B cell (primary cell): Measurements from ENCODE around the gene CDKN3. TPM values are rescaled to one million over a fixed set of nuclear protein-coding genes. Genes with fewer than 3 reads are reported as not detected.
A peak's percentile ranks its signal among the peaks of the same experiment; 100 is the strongest.

Source experiments
- ATAC-seq: fragments of 200-7000 bp; cut with Tn5 transposase; one replicate; pipeline ENCODE4 v1.10.0; 2021; ENCODE audit warnings: low read depth, mild to moderate bottlenecking, moderate number of reproducible peaks, moderate library complexity
- CTCF ChIA-PET: fragments of 350-600 bp; sonication (Branson Sonifier 250); formaldehyde crosslinking; loops from one replicate; lab custom pipeline; 2021; ENCODE audit warnings: antibody characterized with exemption, inconsistent platforms; lab: Charles Lee
- POLR2A ChIA-PET: fragments of 350-600 bp; sonication (Branson Sonifier 250); formaldehyde crosslinking; loops from one replicate; lab custom pipeline; 2021; ENCODE audit warnings: antibody characterized with exemption; lab: Charles Lee
- DNase-seq: peaks from one replicate; pipeline ENCODE4 v3.0.0; 2013
- H2AFZ ChIP-seq: 2 replicates; pipeline ENCODE4 v1.6.1; 2012; ENCODE audit warnings: mild to moderate bottlenecking, low read depth, low read length; ENCODE audit not compliant: insufficient read depth, poor library complexity, severe bottlenecking
- H3K27ac ChIP-seq, 2 donors: 1 replicate in 1 of 2; 2 replicates in 1 of 2; pipeline ENCODE4 v1.5.1; 2012 to 2013; ENCODE audit warnings: low read length in 2 of 2, mild to moderate bottlenecking in 2 of 2, moderate library complexity in 1 of 2
- H3K27me3 ChIP-seq, 4 experiments: fragments of 200-600 bp in 1 of 4; sonication (generic) in 1 of 4; replicated peaks in 1 of 4; 1 replicate in 2 of 4; 2 replicates in 2 of 4; pipeline versions ENCODE4 v1.6.1 to v1.7.0; 2013 to 2016; ENCODE audit warnings: low read length in 3 of 4, mild to moderate bottlenecking in 2 of 4, mixed read lengths in 1 of 4, moderate library complexity in 1 of 4; ENCODE audit not compliant: insufficient read depth in 4 of 4, control insufficient read depth in 3 of 4; ENCODE audit errors: control extremely low read depth in 1 of 4
- H3K36me3 ChIP-seq, 2 experiments: replicated peaks in 1 of 2; 1 replicate in 1 of 2; 2 replicates in 1 of 2; pipeline versions ENCODE4 v1.6.1 to v1.7.1; 2013; ENCODE audit warnings: low read length in 1 of 2; ENCODE audit not compliant: insufficient read depth in 2 of 2, control insufficient read depth in 1 of 2; ENCODE audit errors: control extremely low read depth in 1 of 2, extremely low read depth in 1 of 2
- H3K4me1 ChIP-seq, 2 donors: fragments of 200-600 bp in 1 of 2; sonication (generic) in 1 of 2; 1 replicate in 1 of 2; 2 replicates in 1 of 2; pipeline versions ENCODE4 v1.5.1 to v1.6.1; 2013 to 2017; ENCODE audit warnings: low read length in 2 of 2; ENCODE audit not compliant: control insufficient read depth in 2 of 2, insufficient read depth in 2 of 2
- H3K4me2 ChIP-seq: replicated peaks from 2 replicates; pipeline ENCODE3; 2012; ENCODE audit warnings: mild to moderate bottlenecking, low read depth, low read length; ENCODE audit not compliant: poor library complexity, severe bottlenecking
- H3K4me3 ChIP-seq, 5 experiments: fragments of 200-600 bp in 1 of 5; sonication (generic) in 1 of 5; 1 replicate in 3 of 5; 2 replicates in 2 of 5; pipeline versions ENCODE4 v1.5.1 to v1.7.0; 2011 to 2016; ENCODE audit warnings: low read length in 4 of 5, mild to moderate bottlenecking in 4 of 5, low read depth in 2 of 5, control low read depth in 1 of 5, moderate library complexity in 1 of 5; ENCODE audit not compliant: insufficient read depth in 1 of 5; ENCODE audit errors: control extremely low read depth in 1 of 5, extremely low read depth in 1 of 5
- H3K79me2 ChIP-seq: fragments of 200-600 bp; sonication (generic); one replicate; pipeline ENCODE4 v1.6.0; 2016; ENCODE audit warnings: low read length; ENCODE audit not compliant: control insufficient read depth, insufficient read depth
- H3K9ac ChIP-seq: fragments of 200-600 bp; sonication (generic); 2 replicates; pipeline ENCODE4 v1.6.1; 2017; ENCODE audit warnings: mild to moderate bottlenecking, low read length, moderate library complexity
- H3K9me3 ChIP-seq, 3 donors: one replicate each; pipeline versions ENCODE4 v1.6.1 to v1.7.1; 2013; ENCODE audit warnings: low read length in 2 of 3; ENCODE audit not compliant: control insufficient read depth in 2 of 3, insufficient read depth in 1 of 3; ENCODE audit errors: control extremely low read depth in 1 of 3
- H4K20me1 ChIP-seq: 2 replicates; pipeline ENCODE4 v1.6.0; 2012; ENCODE audit warnings: mild to moderate bottlenecking, low read length; ENCODE audit not compliant: insufficient read depth, control insufficient read depth, poor library complexity, severe bottlenecking
- H3K27ac Mint-ChIP-seq: one replicate; pipeline ENCODE4 v1.8.0; 2021; ENCODE audit warnings: mixed read lengths
- H3K27me3 Mint-ChIP-seq: one replicate; pipeline ENCODE4 v1.8.0; 2021; ENCODE audit warnings: mixed read lengths
- H3K4me1 Mint-ChIP-seq: one replicate; pipeline ENCODE4 v1.8.0; 2021; ENCODE audit warnings: mixed read lengths
- H3K4me3 Mint-ChIP-seq: one replicate; pipeline ENCODE4 v1.8.0; 2021; ENCODE audit warnings: mixed read lengths
- H3K9me3 Mint-ChIP-seq: one replicate; pipeline ENCODE4 v1.8.0; 2022; ENCODE audit warnings: mixed read lengths; ENCODE audit not compliant: insufficient read depth
- CTCF ChIP-seq: fragments of 200-600 bp; IDR thresholded peaks from one replicate; pipeline ENCODE4 v1.8.0; 2022; ENCODE audit warnings: antibody characterized with exemption, mild to moderate bottlenecking
- EZH2 ChIP-seq: IDR thresholded peaks from 2 replicates; pipeline ENCODE4 v1.6.1; 2012; ENCODE audit warnings: borderline replicate concordance, low read depth, mild to moderate bottlenecking, moderate library complexity, low read length; ENCODE audit not compliant: insufficient read depth, poor library complexity, severe bottlenecking
- WGBS: methylation state at CpG from one replicate; pipeline ENCODE4 v1.1.5; 2013; ENCODE audit warnings: missing lambda C conversion rate; ENCODE audit not compliant: insufficient coverage; 5-methylcytosine and 5-hydroxymethylcytosine counted together
- intact Hi-C: fragments of 100-400 bp; cut with micrococcal nuclease; formaldehyde crosslinking; loops from one replicate; pipeline ENCODE4 v1.10.0; 2022
- polyA plus RNA-seq: library from polyadenylated mRNA; depleted of rRNA; stranded (reverse); fragments of >200 nt; gene quantifications from 2 replicates; pipeline ENCODE4 v1.2.3, GENCODE V29; 2012
- total RNA-seq, 2 donors: library from RNA; stranded (reverse); fragments of 120-200 nt in 1 of 2; gene quantifications; 1 replicate in 1 of 2; 2 replicates in 1 of 2; pipeline versions ENCODE4 v1.2.3 to v1.2.4, GENCODE V29; 2013 to 2022

Gene CDKN3
- total and polyA plus RNA-seq, 2 donors (not counting 1 experiment from before 2014, with no cell fraction given): 0.42 to 1.0 TPM

- TF ChIP-seq EZH2 (no peak), CTCF (no peak)
- H3K4me3 ChIP-seq: peak overlapping the region; percentile 51 to 73 (median 62)
- H2AFZ ChIP-seq: peak overlapping the region; percentile 94
- 0% methylated on average over 1 of the region's 5 CpGs for WGBS
- H3K27ac ChIP-seq: peak overlapping the region; percentile 22 to 82
- H3K79me2 ChIP-seq: peaks cover 53% of the 10 kb centered on the region
- no peak for ATAC-seq
- peaks cover 14% of the 10 kb centered on the region for H4K20me1 ChIP-seq
- no peaks in the 10 kb centered on the region for H3K9me3 Mint-ChIP-seq
- peak overlapping the region; percentile 79 for H3K4me2 ChIP-seq
- POLR2A ChIA-PET: interaction anchor here (0.5 kb wide), 1 partner anchor 49 kb away, joined by 7 read pairs; no protein-coding TSS in a partner anchor
- CTCF ChIA-PET: interaction anchor here (1.1 to 1.2 kb wide), 2 partner anchors 48 to 69 kb away, joined by 3 read pairs; partner anchors contain the start of gene CGRRF1
- peaks cover 3% of the 10 kb centered on the region for H3K27me3 Mint-ChIP-seq
- peaks cover 0 to 2% of the 10 kb centered on the region in 2 experiments for H3K36me3 ChIP-seq
- no peak for DNase-seq
- H3K4me1 ChIP-seq: peaks cover 26 to 27% of the 10 kb centered on the region in 2 donors
- no peaks in the 10 kb centered on the region for H3K9me3 ChIP-seq
- H3K27ac Mint-ChIP-seq: peak overlapping the region; percentile 90
- no peaks in the 10 kb centered on the region for H3K27me3 ChIP-seq
- peak overlapping the region; percentile 90 for H3K4me3 Mint-ChIP-seq
- peak overlapping the region; percentile 70 for H3K9ac ChIP-seq
- peaks cover 52% of the 10 kb centered on the region for H3K4me1 Mint-ChIP-seq
- intact Hi-C loops: loop anchor here (2.0 to 5.0 kb wide), 3 partner anchors 612 to 1288 kb away; partner anchors contain the start of genes DDHD1, FBXO34 and MAPK1IP1L
These were observed 43.7 kb downstream of the CDKN3 start for GRCh38 chr14:54440476-54440872.
